B cell (primary cell): ENCODE measurements around the gene TSN. TPM values are rescaled to one million over a fixed set of nuclear protein-coding genes. Genes with fewer than 3 reads are reported as not detected.

Source experiments
- ATAC-seq: fragments of 200-7000 bp; cut with Tn5 transposase; one replicate; pipeline ENCODE4 v1.10.0; 2021; ENCODE audit warnings: low read depth, mild to moderate bottlenecking, moderate number of reproducible peaks, moderate library complexity
- CTCF ChIA-PET: fragments of 350-600 bp; sonication (Branson Sonifier 250); formaldehyde crosslinking; loops from one replicate; lab custom pipeline; 2021; ENCODE audit warnings: antibody characterized with exemption, inconsistent platforms; lab: Charles Lee
- POLR2A ChIA-PET: fragments of 350-600 bp; sonication (Branson Sonifier 250); formaldehyde crosslinking; loops from one replicate; lab custom pipeline; 2021; ENCODE audit warnings: antibody characterized with exemption; lab: Charles Lee
- DNase-seq: peaks from one replicate; pipeline ENCODE4 v3.0.0; 2013
- H2AFZ ChIP-seq: 2 replicates; pipeline ENCODE4 v1.6.1; 2012; ENCODE audit warnings: mild to moderate bottlenecking, low read depth, low read length; ENCODE audit not compliant: insufficient read depth, poor library complexity, severe bottlenecking
- H3K27ac ChIP-seq, 2 donors: 1 replicate in 1 of 2; 2 replicates in 1 of 2; pipeline ENCODE4 v1.5.1; 2012 to 2013; ENCODE audit warnings: low read length in 2 of 2, mild to moderate bottlenecking in 2 of 2, moderate library complexity in 1 of 2
- H3K27me3 ChIP-seq, 4 experiments: fragments of 200-600 bp in 1 of 4; sonication (generic) in 1 of 4; replicated peaks in 1 of 4; 1 replicate in 2 of 4; 2 replicates in 2 of 4; pipeline versions ENCODE4 v1.6.1 to v1.7.0; 2013 to 2016; ENCODE audit warnings: low read length in 3 of 4, mild to moderate bottlenecking in 2 of 4, mixed read lengths in 1 of 4, moderate library complexity in 1 of 4; ENCODE audit not compliant: insufficient read depth in 4 of 4, control insufficient read depth in 3 of 4; ENCODE audit errors: control extremely low read depth in 1 of 4
- H3K36me3 ChIP-seq, 2 experiments: replicated peaks in 1 of 2; 1 replicate in 1 of 2; 2 replicates in 1 of 2; pipeline versions ENCODE4 v1.6.1 to v1.7.1; 2013; ENCODE audit warnings: low read length in 1 of 2; ENCODE audit not compliant: insufficient read depth in 2 of 2, control insufficient read depth in 1 of 2; ENCODE audit errors: control extremely low read depth in 1 of 2, extremely low read depth in 1 of 2
- H3K4me1 ChIP-seq, 2 donors: fragments of 200-600 bp in 1 of 2; sonication (generic) in 1 of 2; 1 replicate in 1 of 2; 2 replicates in 1 of 2; pipeline versions ENCODE4 v1.5.1 to v1.6.1; 2013 to 2017; ENCODE audit warnings: low read length in 2 of 2; ENCODE audit not compliant: control insufficient read depth in 2 of 2, insufficient read depth in 2 of 2
- H3K4me2 ChIP-seq: replicated peaks from 2 replicates; pipeline ENCODE3; 2012; ENCODE audit warnings: mild to moderate bottlenecking, low read depth, low read length; ENCODE audit not compliant: poor library complexity, severe bottlenecking
- H3K4me3 ChIP-seq, 5 experiments: fragments of 200-600 bp in 1 of 5; sonication (generic) in 1 of 5; 1 replicate in 3 of 5; 2 replicates in 2 of 5; pipeline versions ENCODE4 v1.5.1 to v1.7.0; 2011 to 2016; ENCODE audit warnings: low read length in 4 of 5, mild to moderate bottlenecking in 4 of 5, low read depth in 2 of 5, control low read depth in 1 of 5, moderate library complexity in 1 of 5; ENCODE audit not compliant: insufficient read depth in 1 of 5; ENCODE audit errors: control extremely low read depth in 1 of 5, extremely low read depth in 1 of 5
- H3K79me2 ChIP-seq: fragments of 200-600 bp; sonication (generic); one replicate; pipeline ENCODE4 v1.6.0; 2016; ENCODE audit warnings: low read length; ENCODE audit not compliant: control insufficient read depth, insufficient read depth
- H3K9ac ChIP-seq: fragments of 200-600 bp; sonication (generic); 2 replicates; pipeline ENCODE4 v1.6.1; 2017; ENCODE audit warnings: mild to moderate bottlenecking, low read length, moderate library complexity
- H3K9me3 ChIP-seq, 3 donors: one replicate each; pipeline versions ENCODE4 v1.6.1 to v1.7.1; 2013; ENCODE audit warnings: low read length in 2 of 3; ENCODE audit not compliant: control insufficient read depth in 2 of 3, insufficient read depth in 1 of 3; ENCODE audit errors: control extremely low read depth in 1 of 3
- H4K20me1 ChIP-seq: 2 replicates; pipeline ENCODE4 v1.6.0; 2012; ENCODE audit warnings: mild to moderate bottlenecking, low read length; ENCODE audit not compliant: insufficient read depth, control insufficient read depth, poor library complexity, severe bottlenecking
- H3K27ac Mint-ChIP-seq: one replicate; pipeline ENCODE4 v1.8.0; 2021; ENCODE audit warnings: mixed read lengths
- H3K27me3 Mint-ChIP-seq: one replicate; pipeline ENCODE4 v1.8.0; 2021; ENCODE audit warnings: mixed read lengths
- H3K4me1 Mint-ChIP-seq: one replicate; pipeline ENCODE4 v1.8.0; 2021; ENCODE audit warnings: mixed read lengths
- H3K4me3 Mint-ChIP-seq: one replicate; pipeline ENCODE4 v1.8.0; 2021; ENCODE audit warnings: mixed read lengths
- H3K9me3 Mint-ChIP-seq: one replicate; pipeline ENCODE4 v1.8.0; 2022; ENCODE audit warnings: mixed read lengths; ENCODE audit not compliant: insufficient read depth
- CTCF ChIP-seq: fragments of 200-600 bp; IDR thresholded peaks from one replicate; pipeline ENCODE4 v1.8.0; 2022; ENCODE audit warnings: antibody characterized with exemption, mild to moderate bottlenecking
- EZH2 ChIP-seq: IDR thresholded peaks from 2 replicates; pipeline ENCODE4 v1.6.1; 2012; ENCODE audit warnings: borderline replicate concordance, low read depth, mild to moderate bottlenecking, moderate library complexity, low read length; ENCODE audit not compliant: insufficient read depth, poor library complexity, severe bottlenecking
- WGBS: methylation state at CpG from one replicate; pipeline ENCODE4 v1.1.5; 2013; ENCODE audit warnings: missing lambda C conversion rate; ENCODE audit not compliant: insufficient coverage; 5-methylcytosine and 5-hydroxymethylcytosine counted together
- intact Hi-C: fragments of 100-400 bp; cut with micrococcal nuclease; formaldehyde crosslinking; loops from one replicate; pipeline ENCODE4 v1.10.0; 2022
- polyA plus RNA-seq: library from polyadenylated mRNA; depleted of rRNA; stranded (reverse); fragments of >200 nt; gene quantifications from 2 replicates; pipeline ENCODE4 v1.2.3, GENCODE V29; 2012
- total RNA-seq, 2 donors: library from RNA; stranded (reverse); fragments of 120-200 nt in 1 of 2; gene quantifications; 1 replicate in 1 of 2; 2 replicates in 1 of 2; pipeline versions ENCODE4 v1.2.3 to v1.2.4, GENCODE V29; 2013 to 2022

The TSN gene
- total and polyA plus RNA-seq, 2 donors (not counting 1 experiment from before 2014, with no cell fraction given), result 10.8 to 43.4 TPM

DNA sequence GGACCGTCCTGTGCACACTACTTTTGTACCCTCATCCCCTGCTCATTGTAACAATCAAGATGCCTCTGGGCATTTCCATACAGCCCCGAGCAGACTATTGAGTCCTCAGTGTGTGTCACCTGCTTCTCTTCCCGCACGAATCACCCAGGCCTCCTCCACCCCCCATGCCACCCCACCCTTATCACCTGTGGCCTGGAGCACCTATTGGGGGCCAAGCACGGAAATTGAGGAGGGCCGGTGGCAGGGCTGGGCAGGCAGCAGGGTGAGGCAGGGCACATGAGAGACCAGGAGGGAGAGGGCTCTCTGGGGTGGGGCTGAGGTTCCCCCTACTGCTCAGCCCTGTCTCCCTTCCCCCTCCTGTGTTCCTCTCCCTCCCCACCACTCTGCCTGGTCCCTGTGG, 14.5 kb upstream of the TSN start:
- H3K4me3 ChIP-seq, result no peak overlapping the region
- ATAC-seq, result no peak
- no peak for TF ChIP-seq CTCF
- TF ChIP-seq EZH2, result no peak

GRCh38 chr2:121741450-121741849, 14.0 kb upstream of the TSN start:
- H3K27ac Mint-ChIP-seq, result no peak overlapping the region
- H3K4me3 Mint-ChIP-seq, result no peak overlapping the region
- intact Hi-C loops, result loop anchor here (10.0 kb wide), 1 partner anchor 337 kb away; no protein-coding TSS in a partner anchor
- Histone ChIP-seq H3K79me2 (peaks cover 6% of the 10 kb centered on the region), H3K27ac (no peak overlapping the region), H3K27me3 (no peaks in the 10 kb centered on the region), H3K9me3 (peaks cover 0 to 3% (median 0%) of the 10 kb centered on the region in 3 donors), H4K20me1 (no peaks in the 10 kb centered on the region), H3K4me2 (no peak overlapping the region), H3K4me3 (no peak overlapping the region), H3K36me3 (no peaks in the 10 kb centered on the region), H3K9ac (no peak overlapping the region), H3K4me1 (peaks cover 3 to 8% of the 10 kb centered on the region in 2 donors), H2AFZ (no peak overlapping the region)
- no peaks in the 10 kb centered on the region for H3K27me3 Mint-ChIP-seq
- CTCF ChIA-PET, result no interaction called here
- WGBS, result no CpG with 5 or more reads among the region's 3 CpGs
- no peak for TF ChIP-seq EZH2
- TF ChIP-seq CTCF, result no peak
- DNase-seq (no peak), ATAC-seq (no peak)
- peaks cover 5% of the 10 kb centered on the region for H3K4me1 Mint-ChIP-seq
- no peaks in the 10 kb centered on the region for H3K9me3 Mint-ChIP-seq
- POLR2A ChIA-PET, result no interaction called here

More for the DNA sequence above, 14.5 kb upstream of the TSN start:
- Mint-ChIP-seq H3K4me1 (peaks cover 6% of the 10 kb centered on the region), H3K9me3 (no peaks in the 10 kb centered on the region), H3K27me3 (no peaks in the 10 kb centered on the region), H3K27ac (no peak overlapping the region), H3K4me3 (no peak overlapping the region)
- Histone ChIP-seq H3K27me3 (no peaks in the 10 kb centered on the region), H4K20me1 (no peaks in the 10 kb centered on the region), H3K36me3 (no peaks in the 10 kb centered on the region), H3K27ac (no peak overlapping the region), H3K9me3 (peaks cover 0 to 3% (median 0%) of the 10 kb centered on the region in 3 donors), H3K4me2 (no peak overlapping the region), H3K4me1 (peaks cover 4 to 10% of the 10 kb centered on the region in 2 donors), H3K79me2 (peaks cover 11% of the 10 kb centered on the region), H3K9ac (no peak overlapping the region), H2AFZ (no peak overlapping the region)
- DNase-seq, result no peak
- CTCF ChIA-PET, result no interaction called here
- 83% methylated on average over 1 of the region's 6 CpGs for WGBS
- intact Hi-C loops, result loop anchor here (10.0 kb wide), 1 partner anchor 336 kb away; no protein-coding TSS in a partner anchor
- POLR2A ChIA-PET, result no interaction called here
